Measurements from ENCODE around the gene SPDYE18.
"Not testable (repeated sequence)": the region's sequence is repeated elsewhere in the genome, so short reads cannot be mapped to it uniquely, and the experiment has no call there.

- TF ChIP-seq ZEB2, REST, ZNF24, ZBTB1, CTCF, ZNF184, ZSCAN5A, KLF17 (tag by site-specific recombination; IDR thresholded peaks at IDR 0.05): not testable (repeated sequence)
Measured at GRCh38 chr7:77062557-77062956, at the start of gene SPDYE18.

Measured in HEK293 (cell line).